Mesenchymal stem cell (in vitro differentiated cells and primary cell): ENCODE data around the gene PYCR2.

Source experiments
- DNase-seq: peaks from one replicate; pipeline ENCODE4 v3.0.0-alpha.2; 2013
- H2AFZ ChIP-seq: one replicate; pipeline ENCODE4 v1.6.1; 2013; ENCODE audit warnings: low read depth, mild to moderate bottlenecking, control low read depth, inconsistent platforms, low read length, moderate library complexity
- H2AK5ac ChIP-seq: 2 replicates; pipeline ENCODE4 v1.6.1; 2013; ENCODE audit warnings: low read length, moderate library complexity, mild to moderate bottlenecking, inconsistent platforms; ENCODE audit not compliant: severe bottlenecking
- H2BK120ac ChIP-seq: one replicate; pipeline ENCODE4 v1.6.1; 2013; ENCODE audit warnings: low read depth, mild to moderate bottlenecking, inconsistent platforms, low read length, moderate library complexity
- H2BK12ac ChIP-seq, 2 experiments: one replicate each; pipeline ENCODE4 v1.6.1; 2013; ENCODE audit warnings: inconsistent platforms in 2 of 2, low read length in 2 of 2, mild to moderate bottlenecking in 2 of 2, moderate library complexity in 2 of 2, control low read depth in 1 of 2
- H2BK15ac ChIP-seq: one replicate; pipeline ENCODE4 v1.6.1; 2013; ENCODE audit warnings: mild to moderate bottlenecking, low read depth, inconsistent platforms; ENCODE audit not compliant: poor library complexity, severe bottlenecking
- H2BK5ac ChIP-seq: 2 replicates; pipeline ENCODE4 v1.6.1; 2013; ENCODE audit warnings: low read depth, mild to moderate bottlenecking, low read length, control low read depth, inconsistent platforms; ENCODE audit not compliant: poor library complexity, severe bottlenecking
- H3K14ac ChIP-seq, 2 experiments: one replicate each; pipeline ENCODE4 v1.6.1; 2013; ENCODE audit warnings: inconsistent platforms in 2 of 2, low read length in 2 of 2, control low read depth in 1 of 2, mild to moderate bottlenecking in 1 of 2, moderate library complexity in 1 of 2
- H3K18ac ChIP-seq, 2 experiments: one replicate each; pipeline ENCODE4 v1.6.1; 2013; ENCODE audit warnings: inconsistent platforms in 2 of 2, low read length in 2 of 2, control low read depth in 1 of 2, low read depth in 1 of 2, mild to moderate bottlenecking in 1 of 2
- H3K23ac ChIP-seq, 2 experiments: one replicate each; pipeline ENCODE4 v1.6.1; 2013; ENCODE audit warnings: inconsistent platforms in 2 of 2, low read length in 2 of 2, mild to moderate bottlenecking in 2 of 2, moderate library complexity in 2 of 2, control low read depth in 1 of 2
- H3K27ac ChIP-seq: 2 replicates; pipeline ENCODE4 v1.5.1; 2013; ENCODE audit warnings: mild to moderate bottlenecking, moderate library complexity, low read length, control low read depth, inconsistent platforms; ENCODE audit not compliant: poor library complexity, severe bottlenecking
- H3K27me3 ChIP-seq, 2 experiments: 2 replicates each; pipeline versions ENCODE4 v1.6.1 to v1.7.0; 2013; ENCODE audit warnings: low read length in 2 of 2, mild to moderate bottlenecking in 2 of 2, moderate library complexity in 2 of 2, control low read depth in 1 of 2, inconsistent platforms in 1 of 2; ENCODE audit not compliant: control insufficient read depth in 1 of 2, insufficient read depth in 1 of 2
- H3K36me3 ChIP-seq, 2 experiments: 2 replicates each; pipeline versions ENCODE4 v1.6.1 to v1.7.0; 2013; ENCODE audit warnings: low read length in 2 of 2, control low read depth in 1 of 2, inconsistent platforms in 1 of 2, low read depth in 1 of 2, mild to moderate bottlenecking in 1 of 2; ENCODE audit not compliant: insufficient read depth in 2 of 2, control insufficient read depth in 1 of 2
- H3K4ac ChIP-seq, 2 experiments: one replicate each; pipeline ENCODE4 v1.6.1; 2013; ENCODE audit warnings: inconsistent platforms in 2 of 2, low read length in 2 of 2, mild to moderate bottlenecking in 2 of 2, moderate library complexity in 2 of 2, control low read depth in 1 of 2, low read depth in 1 of 2
- H3K4me1 ChIP-seq: 2 replicates; pipeline ENCODE4 v1.6.1; 2013; ENCODE audit warnings: low read depth, low read length, control low read depth; ENCODE audit not compliant: control insufficient read depth, insufficient read depth
- H3K4me2 ChIP-seq: 2 replicates; pipeline ENCODE4 v1.6.1; 2013; ENCODE audit warnings: low read length, mild to moderate bottlenecking, inconsistent platforms; ENCODE audit not compliant: poor library complexity, severe bottlenecking
- H3K4me3 ChIP-seq, 2 experiments: 2 replicates each; pipeline versions ENCODE4 v1.5.1 to v1.7.0; 2013; ENCODE audit warnings: low read length in 2 of 2, mild to moderate bottlenecking in 2 of 2, control low read depth in 1 of 2, low read depth in 1 of 2; ENCODE audit not compliant: insufficient read depth in 1 of 2
- H3K79me1 ChIP-seq: replicated peaks from 2 replicates; pipeline ENCODE4 v1.6.1; 2013; ENCODE audit warnings: mild to moderate bottlenecking, control low read depth, low read length, inconsistent platforms; ENCODE audit not compliant: poor library complexity, severe bottlenecking
- H3K9ac ChIP-seq: 2 replicates; pipeline ENCODE4 v1.7.0; 2013; ENCODE audit warnings: mild to moderate bottlenecking, low read length, moderate library complexity
- H3K9me3 ChIP-seq: 2 replicates; pipeline ENCODE4 v1.7.0; 2013; ENCODE audit warnings: mild to moderate bottlenecking, low read length; ENCODE audit not compliant: control insufficient read depth
- H4K8ac ChIP-seq: one replicate; pipeline ENCODE4 v1.6.1; 2013; ENCODE audit warnings: inconsistent platforms, mild to moderate bottlenecking, low read length, moderate library complexity
- H4K91ac ChIP-seq: one replicate; pipeline ENCODE4 v1.6.1; 2013; ENCODE audit warnings: mild to moderate bottlenecking, low read length, inconsistent platforms
- WGBS: methylation state at CpG from one replicate; pipeline ENCODE4 v1.1.7; 2013; ENCODE audit warnings: mixed read lengths; 5-methylcytosine and 5-hydroxymethylcytosine counted together

The PYCR2 gene

GRCh38 chr1:225897595-225898514, 26.2 kb downstream of the PYCR2 start:
- H4K8ac ChIP-seq, result no peak overlapping the region
- H3K36me3 ChIP-seq, result no peaks in the 10 kb centered on the region
- no peak overlapping the region for H2BK15ac ChIP-seq
- no peak overlapping the region for H3K4me3 ChIP-seq
- H2BK12ac ChIP-seq, result no peak overlapping the region
- no peaks in the 10 kb centered on the region for H3K27me3 ChIP-seq
- H2AK5ac ChIP-seq, result no peak overlapping the region
- H3K9ac ChIP-seq, result no peak overlapping the region
- no peak overlapping the region for H3K4me2 ChIP-seq
- H3K23ac ChIP-seq, result no peak overlapping the region
- H2BK5ac ChIP-seq, result no peak overlapping the region
- no peaks in the 10 kb centered on the region for H3K9me3 ChIP-seq
- no peaks in the 10 kb centered on the region for H3K79me1 ChIP-seq
- 88% methylated on average over 19 of the region's 19 CpGs for WGBS
- DNase-seq, result no peak
- no peak overlapping the region for H3K27ac ChIP-seq
- no peak overlapping the region for H3K14ac ChIP-seq
- peaks cover 9% of the 10 kb centered on the region for H3K4me1 ChIP-seq
- H2BK120ac ChIP-seq, result no peak overlapping the region
- no peak overlapping the region for H2AFZ ChIP-seq
- no peak overlapping the region for H3K18ac ChIP-seq
- no peak overlapping the region for H3K4ac ChIP-seq
- H4K91ac ChIP-seq, result no peak overlapping the region

DNA sequence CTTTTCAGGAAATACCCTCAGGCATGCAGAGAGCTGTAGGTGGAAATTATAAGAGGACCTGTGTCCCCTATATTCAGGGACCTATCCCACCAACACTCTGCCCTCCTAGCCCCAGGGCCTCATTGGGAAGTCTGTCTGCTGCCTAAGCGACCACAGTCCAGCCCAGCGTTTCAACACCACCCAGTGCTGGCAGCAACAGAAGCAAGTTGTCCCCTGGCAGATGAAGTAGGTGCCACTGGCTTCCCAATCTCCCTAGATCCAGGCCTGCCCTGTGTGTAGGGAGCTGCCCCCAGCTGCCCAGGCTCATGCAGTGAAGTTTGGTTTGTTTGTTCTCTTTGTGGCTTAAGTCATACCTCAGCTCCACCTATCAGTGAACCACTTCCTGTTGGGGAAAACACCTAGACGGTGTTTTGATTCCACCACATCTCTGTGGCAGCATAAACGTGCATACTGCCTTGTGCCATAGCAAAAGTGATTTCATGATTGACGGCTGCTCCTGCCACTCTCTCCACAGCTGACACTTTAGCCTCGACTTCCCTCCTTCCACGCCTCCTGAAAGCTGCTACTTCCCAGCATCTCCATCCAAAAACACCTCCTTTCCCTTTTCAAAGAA, 27.0 kb downstream of the PYCR2 start:
- H3K23ac ChIP-seq, result no peak overlapping the region
- no peak overlapping the region for H2AFZ ChIP-seq
- H3K9me3 ChIP-seq, result no peaks in the 10 kb centered on the region
- H2BK12ac ChIP-seq, result no peak overlapping the region
- H3K79me1 ChIP-seq, result no peaks in the 10 kb centered on the region
- no peak overlapping the region for H3K27ac ChIP-seq
- H3K4me2 ChIP-seq, result no peak overlapping the region
- no peaks in the 10 kb centered on the region for H3K27me3 ChIP-seq
- H2AK5ac ChIP-seq, result no peak overlapping the region
- peak overlapping the region; percentile 9 for H2BK15ac ChIP-seq
- peak; percentile 22 for DNase-seq
- H3K4me1 ChIP-seq, result peaks cover 9% of the 10 kb centered on the region
- H3K14ac ChIP-seq, result no peak overlapping the region
- no peaks in the 10 kb centered on the region for H3K36me3 ChIP-seq
- no peak overlapping the region for H3K4me3 ChIP-seq
- H2BK5ac ChIP-seq, result no peak overlapping the region
- peak overlapping the region in 1 of 2 experiments; percentile 14 for H3K18ac ChIP-seq
- H4K8ac ChIP-seq, result no peak overlapping the region
- no peak overlapping the region for H3K4ac ChIP-seq
- H3K9ac ChIP-seq, result no peak overlapping the region
- WGBS, result 75% methylated on average over 7 of the region's 7 CpGs
- H2BK120ac ChIP-seq, result no peak overlapping the region
- H4K91ac ChIP-seq, result no peak overlapping the region

DNA sequence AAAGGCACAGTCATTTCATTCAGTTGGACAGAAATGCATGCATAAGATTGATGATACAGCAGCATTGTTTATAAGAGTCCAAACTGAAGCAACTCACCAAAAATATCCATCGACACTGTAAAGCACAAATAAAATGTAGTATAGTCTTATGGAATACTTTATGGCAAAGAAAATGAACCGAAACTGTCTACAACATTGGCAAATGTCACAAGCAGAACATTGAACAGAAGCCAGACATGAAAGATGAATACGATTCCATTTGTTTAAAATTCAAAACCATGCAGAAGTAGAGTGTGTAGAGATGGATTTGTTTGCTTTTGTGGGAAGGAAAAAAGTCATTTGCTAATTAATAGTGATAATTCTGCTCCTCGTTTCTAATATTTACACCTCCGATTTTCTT, 27.6 kb downstream of the PYCR2 start:
- H3K9ac ChIP-seq, result no peak overlapping the region
- H3K4me2 ChIP-seq, result no peak overlapping the region
- H3K4me1 ChIP-seq, result peaks cover 9% of the 10 kb centered on the region
- H2BK120ac ChIP-seq, result no peak overlapping the region
- no peak overlapping the region for H2AFZ ChIP-seq
- no peak overlapping the region for H3K27ac ChIP-seq
- H2BK5ac ChIP-seq, result no peak overlapping the region
- no peak overlapping the region for H4K91ac ChIP-seq
- DNase-seq, result no peak
- no peak overlapping the region for H3K23ac ChIP-seq
- no peak overlapping the region for H3K14ac ChIP-seq
- no peaks in the 10 kb centered on the region for H3K79me1 ChIP-seq
- H3K4me3 ChIP-seq, result no peak overlapping the region
- no peak overlapping the region for H4K8ac ChIP-seq
- H3K36me3 ChIP-seq, result no peaks in the 10 kb centered on the region
- H3K9me3 ChIP-seq, result no peaks in the 10 kb centered on the region
- no peaks in the 10 kb centered on the region for H3K27me3 ChIP-seq
- H2AK5ac ChIP-seq, result no peak overlapping the region
- no peak overlapping the region for H3K18ac ChIP-seq
- H2BK12ac ChIP-seq, result no peak overlapping the region
- no peak overlapping the region for H3K4ac ChIP-seq
- 95% methylated on average over 4 of the region's 5 CpGs for WGBS
- H2BK15ac ChIP-seq, result no peak overlapping the region

GRCh38 chr1:225892307-225892706, 31.7 kb downstream of the PYCR2 start:
- WGBS, result 95% methylated on average over 5 of the region's 6 CpGs
- H2BK12ac ChIP-seq, result no peak overlapping the region
- no peaks in the 10 kb centered on the region for H3K79me1 ChIP-seq
- no peak overlapping the region for H2BK5ac ChIP-seq
- no peak overlapping the region for H3K9ac ChIP-seq
- H4K8ac ChIP-seq, result no peak overlapping the region
- H3K27me3 ChIP-seq, result no peaks in the 10 kb centered on the region
- no peak overlapping the region for H2AK5ac ChIP-seq
- H3K9me3 ChIP-seq, result no peaks in the 10 kb centered on the region
- H3K4me2 ChIP-seq, result no peak overlapping the region
- no peak overlapping the region for H3K27ac ChIP-seq
- H3K23ac ChIP-seq, result no peak overlapping the region
- H3K4ac ChIP-seq, result no peak overlapping the region
- no peak overlapping the region for H3K4me3 ChIP-seq
- no peaks in the 10 kb centered on the region for H3K36me3 ChIP-seq
- H4K91ac ChIP-seq, result no peak overlapping the region
- no peak for DNase-seq
- H3K4me1 ChIP-seq, result peaks cover 5% of the 10 kb centered on the region
- no peak overlapping the region for H3K18ac ChIP-seq
- H3K14ac ChIP-seq, result no peak overlapping the region
- H2BK15ac ChIP-seq, result no peak overlapping the region
- H2AFZ ChIP-seq, result no peak overlapping the region
- no peak overlapping the region for H2BK120ac ChIP-seq
